WTC11 (cell line): ENCODE data around the gene CDC45. TPM values are rescaled to one million over a fixed set of nuclear protein-coding genes. Genes with fewer than 3 reads are reported as not detected.

Source experiments
- ATF1 ChIP-seq: sonication (generic); formaldehyde crosslinking; IDR thresholded peaks from 2 replicates; pipeline ENCODE4 v1.8.1; 2023; ENCODE audit warnings: mild to moderate bottlenecking, moderate library complexity, missing genetic modification reagents
- CDX4 ChIP-seq: fragments of 250-450 bp; sonication (Bioruptor Pico); IDR thresholded peaks from 2 replicates; pipeline ENCODE4 v1.9.0; 2021; ENCODE audit warnings: moderate library complexity, mild to moderate bottlenecking, inconsistent platforms, borderline replicate concordance
- E2F4 ChIP-seq: sonication (generic); formaldehyde crosslinking; IDR thresholded peaks from 2 replicates; pipeline ENCODE4 v1.8.1; 2022; ENCODE audit warnings: low read depth, mild to moderate bottlenecking, moderate library complexity, missing genetic modification reagents, borderline replicate concordance
- E2F5 ChIP-seq: sonication (generic); formaldehyde crosslinking; IDR thresholded peaks from 2 replicates; pipeline ENCODE4 v1.8.1; 2022; ENCODE audit warnings: mild to moderate bottlenecking, moderate library complexity, missing genetic modification reagents
- FOXP1 ChIP-seq: sonication (generic); formaldehyde crosslinking; IDR thresholded peaks from 2 replicates; pipeline ENCODE4 v1.8.0; 2022; ENCODE audit warnings: missing genetic modification reagents, mild to moderate bottlenecking, moderate library complexity, borderline replicate concordance
- HMGA2 ChIP-seq: fragments of 250-450 bp; sonication (Bioruptor Pico); IDR thresholded peaks from 2 replicates; pipeline ENCODE4 v1.4.0; 2021; ENCODE audit warnings: mild to moderate bottlenecking, moderate library complexity
- HMGXB4 ChIP-seq: sonication (generic); formaldehyde crosslinking; IDR thresholded peaks from 2 replicates; pipeline ENCODE4 v1.8.1; 2023; ENCODE audit warnings: mild to moderate bottlenecking, moderate library complexity, missing genetic modification reagents
- JAZF1 ChIP-seq: fragments of 250-450 bp; sonication (Bioruptor Pico); IDR thresholded peaks from 2 replicates; pipeline ENCODE4 v1.9.0; 2021; ENCODE audit warnings: moderate library complexity, mild to moderate bottlenecking, inconsistent platforms
- JUN ChIP-seq: sonication (generic); formaldehyde crosslinking; IDR thresholded peaks from 2 replicates; pipeline ENCODE4 v1.8.0; 2023; ENCODE audit warnings: mild to moderate bottlenecking, missing genetic modification reagents
- RORB ChIP-seq: fragments of 250-450 bp; sonication (Bioruptor Pico); IDR thresholded peaks from 2 replicates; pipeline ENCODE4 v1.9.0; 2021; ENCODE audit warnings: mild to moderate bottlenecking
- SOX15 ChIP-seq: fragments of 250-450 bp; sonication (Bioruptor Pico); IDR thresholded peaks from 2 replicates; pipeline ENCODE4 v1.9.0; 2021; ENCODE audit warnings: mild to moderate bottlenecking
- SP1 ChIP-seq: sonication (generic); formaldehyde crosslinking; conservative IDR thresholded peaks from 2 replicates; pipeline ENCODE4 v1.8.1; 2022; ENCODE audit warnings: missing genetic modification reagents
- STAT6 ChIP-seq: sonication (generic); formaldehyde crosslinking; conservative IDR thresholded peaks from 2 replicates; pipeline ENCODE4 v1.8.1; 2023; ENCODE audit warnings: mild to moderate bottlenecking, low read depth, missing genetic modification reagents, moderate library complexity
- USF1 ChIP-seq: sonication (generic); formaldehyde crosslinking; IDR thresholded peaks from 2 replicates; pipeline ENCODE4 v1.8.0; 2022; ENCODE audit warnings: mild to moderate bottlenecking, missing genetic modification reagents
- USF2 ChIP-seq: sonication (generic); formaldehyde crosslinking; IDR thresholded peaks from 2 replicates; pipeline ENCODE4 v1.8.1; 2023; ENCODE audit warnings: mild to moderate bottlenecking, missing genetic modification reagents, moderate library complexity
- ZNF138 ChIP-seq: sonication (generic); formaldehyde crosslinking; conservative IDR thresholded peaks from 2 replicates; pipeline ENCODE4 v1.8.1; 2022; ENCODE audit warnings: mild to moderate bottlenecking, moderate library complexity, missing genetic modification reagents
- ZNF219 ChIP-seq: sonication (generic); formaldehyde crosslinking; IDR thresholded peaks from 2 replicates; pipeline ENCODE4 v1.8.0; 2023; ENCODE audit warnings: missing genetic modification reagents, mild to moderate bottlenecking, borderline replicate concordance
- ZNF281 ChIP-seq: sonication (generic); formaldehyde crosslinking; IDR thresholded peaks from 2 replicates; pipeline ENCODE4 v1.8.0; 2023; ENCODE audit warnings: mild to moderate bottlenecking, missing genetic modification reagents
- ZNF425 ChIP-seq: fragments of 250-450 bp; sonication (Bioruptor Pico); conservative IDR thresholded peaks from 2 replicates; pipeline ENCODE4 v1.9.0; 2021; ENCODE audit warnings: mild to moderate bottlenecking
- ZSCAN18 ChIP-seq: fragments of 250-450 bp; sonication (Bioruptor Pico); IDR thresholded peaks from 2 replicates; pipeline ENCODE4 v2.1.2; 2022; ENCODE audit warnings: mild to moderate bottlenecking, moderate library complexity
- total RNA-seq: library from RNA; stranded (reverse); gene quantifications from 3 replicates; pipeline ENCODE4 v1.2.3, GENCODE V29; 2021

Gene CDC45
- total RNA-seq, 1 experiment from 2014 or later: 38.1 TPM

GRCh38 chr22:19479355-19480172 is at the start of gene CDC45 (continued):
- TF ChIP-seq USF1 (CRISPR knock-in tag) (no peak), ATF1 (CRISPR knock-in tag) (no peak), CDX4 (CRISPR knock-in tag) (no peak), RORB (CRISPR knock-in tag) (no peak), STAT6 (no peak), SOX15 (CRISPR knock-in tag) (no peak), USF2 (CRISPR knock-in tag) (no peak), ZNF219 (CRISPR knock-in tag) (no peak), E2F5 (CRISPR knock-in tag) (peak; percentile 48), JUN (CRISPR knock-in tag) (no peak), JAZF1 (CRISPR knock-in tag) (no peak), FOXP1 (CRISPR knock-in tag) (peak; percentile 65; the same call in 1 of the 2 replicates), E2F4 (CRISPR knock-in tag) (peak; percentile 86; the same call in 1 of the 2 replicates), HMGA2 (CRISPR knock-in tag) (no peak), ZNF138 (CRISPR knock-in tag) (no peak), ZNF425 (CRISPR knock-in tag) (no peak), HMGXB4 (CRISPR knock-in tag) (no peak), ZSCAN18 (no peak), SP1 (CRISPR knock-in tag) (peak; percentile 33; the same call in 1 of the 2 replicates), ZNF281 (CRISPR knock-in tag) (no peak)
